Measurements from ENCODE around the gene WNK1.

WNK1 gene

GRCh38 chr12:817941-818600 is 65.7 kb downstream of the WNK1 start:
- H3K4me1 ChIP-seq (ENCODE audit: control insufficient read depth, insufficient read depth, low read length), result no peaks in the 10 kb centered on the region
- no peaks in the 10 kb centered on the region for H3K9me3 ChIP-seq (ENCODE audit: control insufficient read depth, insufficient read depth, low read depth, low read length)
- no peak overlapping the region for H3K4me3 ChIP-seq (ENCODE audit: low read depth, low read length)
- peaks cover 8 to 20% of the 10 kb centered on the region in 2 experiments; a peak in 2 of 3 replicates for H3K36me3 ChIP-seq (ENCODE audit: control insufficient read depth in 2 of 2, insufficient read depth in 1 of 2, low read length in 2 of 2)
- ChIA-PET CTCF (interaction anchor here (0.6 to 6.2 kb wide), 7 partner anchors 13 to 765 kb away, joined by 3 to 65 read pairs (median 4); partner anchors contain the start of gene WNK1), POLR2A (no interaction called here)
- no peak overlapping the region for H3K27ac ChIP-seq (ENCODE audit: extremely low read depth, low read depth, low read length)
- TF ChIP-seq PRDM6 (tag by site-specific recombination; IDR thresholded peaks at IDR 0.05) (0 out of 2 replicates have a peak, but pooled peaks have one; percentile 29), ZSCAN4 (tag by site-specific recombination; IDR thresholded peaks at IDR 0.05) (no peak)

- H3K27ac ChIP-seq (ENCODE audit: extremely low read depth, low read depth, low read length), result no peak overlapping the region
- POLR2A ChIA-PET, result no interaction called here
- CTCF ChIA-PET, result interaction anchor here (0.6 to 6.2 kb wide), 2 partner anchors 66 to 413 kb away, joined by 4 to 65 read pairs; partner anchors contain the start of gene WNK1
- TF ChIP-seq ZNF777 (tag by site-specific recombination; IDR thresholded peaks at IDR 0.05; ENCODE audit: borderline replicate concordance) (no peak), ZNF768 (tag by site-specific recombination; IDR thresholded peaks at IDR 0.05) (no peak), ZNF621 (tag by site-specific recombination; IDR thresholded peaks at IDR 0.05) (no peak), IKZF3 (tag by site-specific recombination; IDR thresholded peaks at IDR 0.05) (no peak), ZNF138 (tag by site-specific recombination; IDR thresholded peaks at IDR 0.05; ENCODE audit: borderline replicate concordance) (no peak), ZNF558 (tag by site-specific recombination; IDR thresholded peaks at IDR 0.05) (no peak), ZBTB21 (tag by site-specific recombination; IDR thresholded peaks at IDR 0.05) (no peak), ZNF221 (tag by site-specific recombination; IDR thresholded peaks at IDR 0.05; ENCODE audit: borderline replicate concordance) (no peak), ZNF639 (tag by site-specific recombination; IDR thresholded peaks at IDR 0.05) (no peak), BCL11A (tag by site-specific recombination; IDR thresholded peaks at IDR 0.05; ENCODE audit: low read depth) (no peak), ZNF449 (tag by site-specific recombination; IDR thresholded peaks at IDR 0.05) (no peak), ZNF830 (tag by site-specific recombination; IDR thresholded peaks at IDR 0.05; ENCODE audit: low read depth) (no peak), ZNF132 (tag by site-specific recombination; IDR thresholded peaks at IDR 0.05; ENCODE audit: borderline replicate concordance) (no peak), ZNF660 (tag by site-specific recombination; IDR thresholded peaks at IDR 0.05) (no peak)
- peaks cover 8 to 18% of the 10 kb centered on the region in 2 experiments; a peak in 2 of 3 replicates for H3K36me3 ChIP-seq (ENCODE audit: control insufficient read depth in 2 of 2, insufficient read depth in 1 of 2, low read length in 2 of 2)
- no peaks in the 10 kb centered on the region for H3K4me1 ChIP-seq (ENCODE audit: control insufficient read depth, insufficient read depth, low read length)
- no peaks in the 10 kb centered on the region for H3K9me3 ChIP-seq (ENCODE audit: control insufficient read depth, insufficient read depth, low read depth, low read length)
- no peak overlapping the region for H3K4me3 ChIP-seq (ENCODE audit: low read depth, low read length)
Observed at GRCh38 chr12:818733-819132, 66.4 kb downstream of the WNK1 start.

All from HEK293 (cell line).